Stimulated activated naive B cell treated with anti-CD40 and anti-IgM and Interleukin-4, amounts not matched to agents 10 μg/mL and 1 μg/mL and 100 μg/mL, for 72 hours (primary cell): ENCODE results near the gene PAQR9.
A peak's percentile ranks its signal among the peaks of the same experiment; 100 is the strongest.

Experiments used
- ATAC-seq, 2 donors: fragments of 150-1000 bp; cut with Tn5 transposase; replicated peaks; 2 replicates each; pipeline ENCODE4 v1.10.0; 2021; ENCODE audit warnings: moderate library complexity in 1 of 2
- DNase-seq: peaks from one replicate; pipeline ENCODE4 v3.0.0; 2021
- H3K27ac Mint-ChIP-seq: one replicate; pipeline ENCODE4 v1.8.0; 2022; ENCODE audit warnings: mild to moderate bottlenecking, mixed read lengths
- H3K27me3 Mint-ChIP-seq, 2 donors: one replicate each; pipeline ENCODE4 v1.8.0; 2022; ENCODE audit warnings: mixed read lengths in 2 of 2
- H3K36me3 Mint-ChIP-seq, 2 donors: one replicate each; pipeline ENCODE4 v1.8.0; 2022; ENCODE audit warnings: mixed read lengths in 2 of 2, mild to moderate bottlenecking in 1 of 2
- H3K4me1 Mint-ChIP-seq, 2 donors: one replicate each; pipeline ENCODE4 v1.8.0; 2022; ENCODE audit warnings: mixed read lengths in 2 of 2, mild to moderate bottlenecking in 1 of 2
- H3K4me3 Mint-ChIP-seq, 2 donors: one replicate each; pipeline ENCODE4 v1.8.0; 2022; ENCODE audit warnings: mild to moderate bottlenecking in 2 of 2, mixed read lengths in 2 of 2, moderate library complexity in 1 of 2
- H3K9me3 Mint-ChIP-seq, 2 donors: one replicate each; pipeline ENCODE4 v1.8.0; 2022; ENCODE audit warnings: mixed read lengths in 2 of 2, mild to moderate bottlenecking in 1 of 2

The PAQR9 gene, protein sequence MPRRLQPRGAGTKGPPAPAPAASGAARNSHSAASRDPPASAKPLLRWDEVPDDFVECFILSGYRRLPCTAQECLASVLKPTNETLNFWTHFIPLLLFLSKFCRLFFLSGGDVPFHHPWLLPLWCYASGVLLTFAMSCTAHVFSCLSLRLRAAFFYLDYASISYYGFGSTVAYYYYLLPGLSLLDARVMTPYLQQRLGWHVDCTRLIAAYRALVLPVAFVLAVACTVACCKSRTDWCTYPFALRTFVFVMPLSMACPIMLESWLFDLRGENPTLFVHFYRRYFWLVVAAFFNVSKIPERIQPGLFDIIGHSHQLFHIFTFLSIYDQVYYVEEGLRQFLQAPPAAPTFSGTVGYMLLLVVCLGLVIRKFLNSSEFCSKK

DNA sequence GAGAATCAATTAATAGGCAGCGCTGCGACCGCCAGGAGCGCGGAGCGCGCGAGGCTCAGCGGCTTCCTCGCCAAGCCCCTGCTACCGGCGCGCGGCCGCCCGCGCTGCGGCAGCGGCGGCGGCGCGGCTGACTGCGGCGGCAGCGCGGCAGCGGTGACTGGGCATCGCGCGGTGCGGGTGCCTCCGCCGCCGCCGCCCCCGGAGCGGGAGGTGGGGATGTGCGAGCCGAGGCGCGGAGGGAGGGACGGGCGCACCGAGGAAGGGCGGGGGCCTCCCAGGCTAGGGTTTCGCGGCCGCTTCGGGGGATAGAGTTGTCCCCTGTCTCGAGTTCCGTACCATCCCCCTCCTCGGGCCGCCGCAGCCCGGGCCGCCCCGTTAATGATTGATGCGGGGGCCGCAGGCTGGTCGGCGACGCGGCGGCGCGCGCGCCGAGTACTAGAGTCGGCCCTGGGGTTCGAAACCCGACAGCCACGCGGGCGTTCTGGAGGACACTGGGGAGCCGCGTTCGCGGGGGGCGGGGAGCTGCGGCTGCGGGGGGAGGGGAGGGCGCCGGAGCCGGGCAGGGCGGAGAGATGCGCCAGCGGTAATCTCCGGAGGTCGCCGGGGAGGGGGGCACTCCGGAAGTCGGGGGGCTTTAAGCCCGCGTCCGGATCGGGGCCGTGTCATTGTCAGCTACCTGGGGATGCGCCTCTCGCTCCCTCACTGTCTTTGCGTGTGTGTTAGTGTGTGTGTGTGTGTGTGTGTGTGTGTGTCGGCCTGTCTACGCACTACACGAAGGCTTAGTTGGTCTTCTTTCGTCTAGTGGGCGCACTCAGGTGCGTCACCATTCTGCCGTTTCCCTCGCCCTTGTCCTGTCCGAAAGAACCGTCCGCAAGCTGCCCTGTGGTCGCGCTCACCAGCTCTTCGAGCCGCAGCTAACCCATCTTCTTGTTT lies at the start of gene PAQR9:
PAQR9 (minus strand) TSS at position 159 of the 933 bp plus-strand sequence. CDS start 338 bp downstream, outside the sequence.
- peak within 1 kb of the TSS; percentile 78 to 83 for H3K4me3 Mint-ChIP-seq

DNA sequence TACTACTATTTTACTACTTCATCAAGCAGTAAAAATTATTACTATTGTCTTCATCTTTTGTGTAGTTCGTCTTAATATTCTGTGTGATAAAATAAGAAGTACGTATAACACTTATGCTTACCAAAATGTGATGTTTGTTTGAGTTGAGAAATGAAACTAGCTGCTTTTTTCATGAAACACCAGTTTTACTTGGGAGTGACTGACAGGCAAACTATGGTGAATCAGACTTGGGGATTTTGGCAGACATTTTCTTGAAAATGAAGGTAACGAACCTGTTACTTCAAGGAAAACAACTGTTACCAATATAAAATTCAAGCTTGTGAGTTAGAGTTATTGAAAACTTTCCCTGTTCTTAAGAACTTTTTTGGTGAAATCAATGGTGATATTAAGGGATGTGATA lies 48.2 kb upstream of the PAQR9 start:
- DNase-seq = no peak
- H3K36me3 Mint-ChIP-seq = peaks cover 2 to 16% of the 10 kb centered on the region in 2 donors
- H3K4me1 Mint-ChIP-seq = peaks cover 17 to 50% of the 10 kb centered on the region in 2 donors
- no peak for ATAC-seq
- H3K27me3 Mint-ChIP-seq = no peaks in the 10 kb centered on the region
- no peaks in the 10 kb centered on the region for H3K9me3 Mint-ChIP-seq
- H3K27ac Mint-ChIP-seq = no peak overlapping the region
- no peak overlapping the region for H3K4me3 Mint-ChIP-seq

More for the DNA sequence above, at the start of gene PAQR9:
- peaks cover 42 to 57% of the 10 kb centered on the region in 2 donors for H3K27me3 Mint-ChIP-seq
- ATAC-seq (peak; percentile 60 to 67), DNase-seq (no peak)
- no peak within 1 kb of the TSS for H3K27ac Mint-ChIP-seq
- H3K9me3 Mint-ChIP-seq = no peaks in the 10 kb centered on the region
- H3K36me3 Mint-ChIP-seq = peaks cover 3 to 5% of the 10 kb centered on the region in 2 donors
- H3K4me1 Mint-ChIP-seq = peaks cover 11 to 16% of the 10 kb centered on the region in 2 donors

DNA sequence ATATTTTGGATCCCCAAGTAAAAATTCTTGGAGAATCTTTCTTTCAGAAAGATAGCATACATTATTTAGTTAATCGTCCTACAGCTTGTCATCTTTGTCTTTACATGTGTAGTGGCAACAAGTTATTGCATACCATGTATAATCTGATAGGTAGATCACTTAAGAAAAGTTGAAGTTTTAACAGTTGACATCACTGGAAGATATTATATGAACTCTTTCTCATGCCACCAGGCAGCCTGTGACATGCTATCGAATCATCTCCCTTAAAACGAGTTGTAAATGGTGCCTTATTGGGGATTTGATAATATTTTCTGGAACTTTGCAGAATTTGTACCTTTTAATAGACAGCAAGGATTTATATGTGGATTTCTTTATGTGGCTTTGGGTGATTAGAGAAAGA lies 46.5 kb upstream of the PAQR9 start:
- Mint-ChIP-seq H3K9me3 (no peaks in the 10 kb centered on the region), H3K4me3 (no peak overlapping the region), H3K4me1 (peaks cover 24 to 59% of the 10 kb centered on the region in 2 donors), H3K27me3 (no peaks in the 10 kb centered on the region), H3K36me3 (peaks cover 4 to 23% of the 10 kb centered on the region in 2 donors), H3K27ac (no peak overlapping the region)
- DNase-seq = no peak
- no peak for ATAC-seq

GRCh38 chr3:143004823-143005222 lies 41.3 kb upstream of the PAQR9 start:
- DNase-seq = no peak
- no peak for ATAC-seq
- Mint-ChIP-seq H3K36me3 (peaks cover 4 to 21% of the 10 kb centered on the region in 2 donors), H3K27me3 (no peaks in the 10 kb centered on the region), H3K27ac (no peak overlapping the region), H3K4me1 (peaks cover 34 to 62% of the 10 kb centered on the region in 2 donors), H3K9me3 (no peaks in the 10 kb centered on the region), H3K4me3 (no peak overlapping the region)

DNA sequence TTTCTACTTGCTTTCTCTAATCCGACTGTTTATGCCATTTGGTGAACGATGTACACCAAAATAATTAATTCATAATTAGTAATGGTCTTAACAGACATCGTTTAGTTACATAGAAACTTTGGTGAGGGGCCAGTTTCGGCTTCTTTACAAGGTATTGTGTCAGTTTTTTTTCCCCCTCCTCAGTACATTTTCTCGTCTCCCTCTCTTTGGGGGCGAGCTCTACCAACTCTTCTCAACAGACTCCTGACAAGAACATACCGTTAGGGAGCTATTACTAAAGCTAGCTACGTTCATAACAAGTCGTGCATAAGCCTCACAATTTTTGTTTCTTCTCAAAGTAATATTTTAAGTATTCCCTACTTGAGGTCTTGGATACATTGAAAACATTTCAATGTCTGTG lies 39.3 kb upstream of the PAQR9 start:
- peaks cover 4 to 21% of the 10 kb centered on the region in 2 donors for H3K36me3 Mint-ChIP-seq
- H3K4me1 Mint-ChIP-seq = peaks cover 28 to 52% of the 10 kb centered on the region in 2 donors
- DNase-seq (no peak), ATAC-seq (no peak)
- peak overlapping the region; percentile 99 for H3K27ac Mint-ChIP-seq
- no peaks in the 10 kb centered on the region for H3K9me3 Mint-ChIP-seq
- H3K27me3 Mint-ChIP-seq = no peaks in the 10 kb centered on the region
- peak overlapping the region; percentile 98 to 99 for H3K4me3 Mint-ChIP-seq

GRCh38 chr3:143002083-143002712 lies 38.7 kb upstream of the PAQR9 start:
- Mint-ChIP-seq H3K4me1 (peaks cover 26 to 47% of the 10 kb centered on the region in 2 donors), H3K27ac (peak overlapping the region; percentile 99), H3K9me3 (no peaks in the 10 kb centered on the region), H3K27me3 (no peaks in the 10 kb centered on the region), H3K4me3 (peak overlapping the region; percentile 98 to 99), H3K36me3 (peaks cover 4 to 16% of the 10 kb centered on the region in 2 donors)
- ATAC-seq (peak; percentile 50 to 58), DNase-seq (no peak)

GRCh38 chr3:143001369-143002082 lies 38.1 kb upstream of the PAQR9 start, which contains the start of gene U2SURP:
TSS of gene U2SURP (plus strand) at chr3:143001570. CDS start at chr3:143001629, 59 bp downstream.
- ATAC-seq = peak; percentile 85 to 90
- H3K4me3 Mint-ChIP-seq = peak within 1 kb of the TSS; percentile 98 to 99
- peaks cover 2 to 11% of the 10 kb centered on the region in 2 donors for H3K36me3 Mint-ChIP-seq
- DNase-seq = peak; percentile 93
- no peaks in the 10 kb centered on the region for H3K27me3 Mint-ChIP-seq
- H3K27ac Mint-ChIP-seq = peak within 1 kb of the TSS; percentile 99
- peaks cover 20 to 40% of the 10 kb centered on the region in 2 donors for H3K4me1 Mint-ChIP-seq
- H3K9me3 Mint-ChIP-seq = no peaks in the 10 kb centered on the region

DNA sequence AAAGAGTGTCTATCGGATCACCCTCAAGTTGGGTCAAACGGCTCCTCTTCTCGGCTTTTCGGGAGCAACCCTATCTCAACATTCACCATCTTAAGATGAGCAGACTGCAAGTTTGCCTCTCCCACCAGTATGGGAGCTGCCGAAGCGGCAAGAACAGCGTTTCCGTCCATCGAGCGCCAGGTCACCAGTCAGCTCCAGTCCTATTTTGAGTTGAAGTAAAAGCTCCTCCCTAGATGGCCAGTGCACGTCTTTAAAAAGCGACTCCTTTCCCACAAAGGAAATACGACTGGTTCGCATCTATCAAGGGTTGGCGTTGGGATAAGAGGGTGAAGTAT lies 37.5 kb upstream of the PAQR9 start:
- ATAC-seq (peak; percentile 88 to 90), DNase-seq (peak; percentile 70)
- H3K27me3 Mint-ChIP-seq = no peaks in the 10 kb centered on the region
- no peaks in the 10 kb centered on the region for H3K9me3 Mint-ChIP-seq
- H3K4me3 Mint-ChIP-seq = peak overlapping the region; percentile 98 to 99
- H3K27ac Mint-ChIP-seq = peak overlapping the region; percentile 99
- peaks cover 15 to 35% of the 10 kb centered on the region in 2 donors for H3K4me1 Mint-ChIP-seq
- H3K36me3 Mint-ChIP-seq = peaks cover 2 to 5% of the 10 kb centered on the region in 2 donors

DNA sequence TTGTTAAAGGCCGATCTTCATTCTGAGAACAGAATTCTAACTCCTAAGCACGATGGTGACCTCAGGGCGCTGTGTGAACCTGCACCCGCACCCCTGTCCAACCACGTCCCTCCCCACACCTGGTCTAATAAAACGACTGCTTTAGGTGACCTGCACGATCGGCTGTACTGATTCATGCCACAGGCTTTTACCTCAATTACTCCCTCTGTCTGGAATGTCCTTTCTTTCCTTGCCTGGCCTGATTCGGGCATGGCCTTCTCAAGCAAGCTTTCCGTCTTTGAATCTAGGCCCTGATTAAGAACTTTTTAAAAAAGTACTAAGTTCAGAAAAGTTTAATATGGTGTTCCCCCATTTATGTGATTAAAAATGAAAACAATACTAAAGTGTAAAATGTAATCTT lies 37.1 kb upstream of the PAQR9 start:
- Mint-ChIP-seq H3K27ac (peak overlapping the region; percentile 99), H3K4me3 (peak overlapping the region; percentile 98 to 99), H3K36me3 (peaks cover 2 to 5% of the 10 kb centered on the region in 2 donors), H3K9me3 (no peaks in the 10 kb centered on the region), H3K4me1 (peaks cover 15 to 33% of the 10 kb centered on the region in 2 donors), H3K27me3 (no peaks in the 10 kb centered on the region)
- DNase-seq = no peak
- no peak for ATAC-seq

DNA sequence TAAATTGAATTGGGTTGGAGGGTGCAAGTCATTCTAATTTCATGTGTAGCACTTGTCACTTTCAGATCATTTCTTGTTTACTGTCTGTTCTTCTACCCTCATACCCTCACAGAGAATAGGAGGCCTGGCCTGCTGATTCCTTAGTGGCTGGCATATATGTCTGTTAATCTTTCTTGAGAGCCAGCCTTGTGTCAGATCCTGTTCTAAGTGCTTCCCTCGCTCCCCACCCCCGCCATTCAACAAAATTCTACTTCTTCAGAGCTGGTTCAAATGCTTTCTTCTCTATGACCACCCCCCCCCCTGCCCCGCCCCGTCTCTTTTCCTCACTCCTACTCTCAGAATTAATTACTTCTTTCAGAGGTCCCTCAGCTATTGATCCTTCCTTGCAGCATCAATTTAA lies 36.4 kb upstream of the PAQR9 start:
- peaks cover 2 to 5% of the 10 kb centered on the region in 2 donors for H3K36me3 Mint-ChIP-seq
- peak overlapping the region in 1 of 2 donors; percentile 98 for H3K4me3 Mint-ChIP-seq
- H3K27me3 Mint-ChIP-seq = no peaks in the 10 kb centered on the region
- no peak for DNase-seq
- H3K9me3 Mint-ChIP-seq = no peaks in the 10 kb centered on the region
- no peak overlapping the region for H3K27ac Mint-ChIP-seq
- ATAC-seq = no peak
- peaks cover 15 to 32% of the 10 kb centered on the region in 2 donors for H3K4me1 Mint-ChIP-seq

- Mint-ChIP-seq H3K4me3 (no peak overlapping the region), H3K27me3 (no peaks in the 10 kb centered on the region), H3K9me3 (no peaks in the 10 kb centered on the region), H3K36me3 (peaks cover 0 to 5% of the 10 kb centered on the region in 2 donors), H3K27ac (no peak overlapping the region), H3K4me1 (peaks cover 20 to 40% of the 10 kb centered on the region in 2 donors)
- DNase-seq (no peak), ATAC-seq (no peak)
Measured at GRCh38 chr3:142998439-142998838, 35.0 kb upstream of the PAQR9 start.

DNA sequence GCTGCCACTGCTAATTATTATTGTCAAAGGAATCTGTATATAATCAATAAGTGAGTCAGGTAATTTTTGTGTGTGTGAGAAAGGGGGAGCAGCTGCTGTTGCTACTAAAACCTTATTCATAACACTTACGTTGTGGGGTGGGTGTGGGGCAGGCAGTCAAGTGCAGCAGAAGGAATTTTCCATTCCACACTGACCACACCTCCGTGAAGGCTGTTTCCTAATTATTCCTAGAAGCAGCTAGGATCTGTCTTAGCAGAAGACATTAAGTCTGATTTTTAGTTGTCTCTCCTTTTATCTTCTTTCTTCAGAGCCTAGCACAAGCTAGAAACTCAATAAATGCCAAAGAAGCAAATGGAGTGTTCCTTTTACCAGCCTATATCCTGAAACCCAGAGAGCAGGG lies 33.9 kb upstream of the PAQR9 start:
- DNase-seq (no peak), ATAC-seq (no peak)
- Mint-ChIP-seq H3K27ac (no peak overlapping the region), H3K4me1 (peaks cover 20 to 41% of the 10 kb centered on the region in 2 donors), H3K36me3 (peaks cover 0 to 5% of the 10 kb centered on the region in 2 donors), H3K27me3 (no peaks in the 10 kb centered on the region), H3K9me3 (no peaks in the 10 kb centered on the region), H3K4me3 (no peak overlapping the region)

DNA sequence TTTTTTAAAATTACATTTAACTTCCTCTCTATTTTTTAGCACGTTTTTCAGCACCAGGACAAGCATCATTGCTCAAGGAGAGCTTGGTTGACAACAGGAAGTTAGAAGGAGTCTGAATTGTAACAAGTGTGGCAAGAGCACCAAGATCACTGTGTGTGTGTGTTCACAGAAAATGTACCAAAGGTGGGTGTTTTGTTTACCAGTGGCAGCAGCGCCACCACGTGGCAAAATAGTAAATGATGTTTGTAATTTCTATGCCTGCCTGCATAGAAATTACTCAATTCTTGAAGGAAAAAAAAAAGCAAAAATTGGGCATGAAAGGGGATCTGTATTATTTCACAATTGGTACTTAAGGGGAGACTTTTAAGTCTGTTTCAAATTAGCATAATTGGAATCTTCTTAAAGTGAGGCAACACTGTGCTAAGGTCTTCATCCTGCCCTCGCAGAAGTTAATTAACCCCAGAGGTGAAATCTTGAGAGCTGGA lies 30.5 kb upstream of the PAQR9 start:
- Mint-ChIP-seq H3K36me3 (no peaks in the 10 kb centered on the region), H3K9me3 (peaks cover 0 to 1% of the 10 kb centered on the region in 2 donors), H3K4me1 (peaks cover 12 to 26% of the 10 kb centered on the region in 2 donors), H3K27me3 (no peaks in the 10 kb centered on the region), H3K27ac (no peak overlapping the region), H3K4me3 (no peak overlapping the region)
- peak; percentile 67 to 69 for ATAC-seq
- peak; percentile 20 for DNase-seq
